Effector memory CD4-positive, alpha-beta T cell (primary cell): ENCODE results near the gene SLC28A1.

ENCODE experiments used
- DNase-seq, 3 donors: peaks; one replicate each; pipeline ENCODE4 v3.0.0-alpha.2; 2020
- H3K27ac ChIP-seq: 2 replicates; pipeline ENCODE4 v1.7.0; 2013; ENCODE audit warnings: mild to moderate bottlenecking, low read length, moderate library complexity; ENCODE audit not compliant: insufficient read depth, poor library complexity, severe bottlenecking
- H3K27me3 ChIP-seq: replicated peaks from 2 replicates; pipeline ENCODE4 v1.7.0; 2013; ENCODE audit warnings: mild to moderate bottlenecking, low read length; ENCODE audit not compliant: insufficient read depth, control insufficient read depth, poor library complexity, severe bottlenecking
- H3K36me3 ChIP-seq: 2 replicates; pipeline ENCODE4 v1.7.0; 2013; ENCODE audit warnings: mild to moderate bottlenecking, low read length, moderate library complexity; ENCODE audit not compliant: control insufficient read depth, insufficient read depth
- H3K4me1 ChIP-seq: 2 replicates; pipeline ENCODE4 v1.7.0; 2013; ENCODE audit warnings: low read length, mild to moderate bottlenecking; ENCODE audit not compliant: control insufficient read depth, insufficient read depth, poor library complexity, severe bottlenecking
- H3K4me3 ChIP-seq: 2 replicates; pipeline ENCODE4 v1.7.0; 2013; ENCODE audit warnings: low read length, low read depth, mild to moderate bottlenecking; ENCODE audit not compliant: insufficient read depth, poor library complexity, severe bottlenecking
- H3K9me3 ChIP-seq: 2 replicates; pipeline ENCODE4 v1.7.0; 2013; ENCODE audit warnings: mild to moderate bottlenecking, low read length, moderate library complexity; ENCODE audit not compliant: control insufficient read depth

SLC28A1 gene

DNA sequence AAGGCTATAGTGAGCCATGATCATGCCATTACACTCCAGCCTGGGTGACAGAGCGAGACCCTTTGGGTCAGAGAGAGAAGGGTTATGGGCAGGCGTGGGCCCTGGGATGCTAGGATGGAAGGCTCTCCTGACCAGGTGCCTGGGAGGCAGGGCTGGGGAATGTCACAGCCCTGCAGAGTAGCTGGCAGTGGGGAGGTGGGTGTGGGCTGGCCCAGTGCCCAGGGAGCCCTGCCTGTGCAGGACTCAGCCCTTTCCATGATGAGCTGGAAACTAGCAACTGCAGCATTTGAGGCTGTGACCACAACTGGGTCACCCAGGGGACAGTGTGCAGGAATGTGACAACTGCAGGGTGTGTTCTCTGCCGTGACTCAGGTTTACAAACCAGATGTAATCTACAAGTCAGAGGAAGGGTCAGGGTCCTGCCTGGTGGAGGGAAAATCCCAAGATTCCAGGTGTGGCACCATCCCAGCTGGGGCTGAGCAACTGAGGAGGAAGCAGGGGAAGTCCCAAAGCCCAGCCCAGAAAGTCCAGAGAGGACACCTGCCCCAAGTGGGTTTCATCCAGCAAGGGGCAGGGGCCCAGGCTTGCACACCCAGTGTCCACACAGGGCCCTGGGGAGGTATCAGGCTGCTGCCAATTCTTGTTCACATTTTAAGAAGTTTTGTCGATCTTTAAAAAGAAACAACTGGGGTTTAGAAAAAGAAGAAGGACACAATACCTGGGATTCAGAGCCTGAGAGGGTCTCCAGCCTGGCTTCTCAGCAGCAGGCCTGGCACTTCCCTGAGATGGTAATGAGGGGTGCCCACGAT is 45.5 kb downstream of the SLC28A1 start:
- Histone ChIP-seq H3K4me3 (no peak overlapping the region), H3K27me3 (no peaks in the 10 kb centered on the region), H3K36me3 (no peaks in the 10 kb centered on the region), H3K4me1 (no peaks in the 10 kb centered on the region), H3K27ac (no peak overlapping the region), H3K9me3 (no peaks in the 10 kb centered on the region)
- no peak for DNase-seq

DNA sequence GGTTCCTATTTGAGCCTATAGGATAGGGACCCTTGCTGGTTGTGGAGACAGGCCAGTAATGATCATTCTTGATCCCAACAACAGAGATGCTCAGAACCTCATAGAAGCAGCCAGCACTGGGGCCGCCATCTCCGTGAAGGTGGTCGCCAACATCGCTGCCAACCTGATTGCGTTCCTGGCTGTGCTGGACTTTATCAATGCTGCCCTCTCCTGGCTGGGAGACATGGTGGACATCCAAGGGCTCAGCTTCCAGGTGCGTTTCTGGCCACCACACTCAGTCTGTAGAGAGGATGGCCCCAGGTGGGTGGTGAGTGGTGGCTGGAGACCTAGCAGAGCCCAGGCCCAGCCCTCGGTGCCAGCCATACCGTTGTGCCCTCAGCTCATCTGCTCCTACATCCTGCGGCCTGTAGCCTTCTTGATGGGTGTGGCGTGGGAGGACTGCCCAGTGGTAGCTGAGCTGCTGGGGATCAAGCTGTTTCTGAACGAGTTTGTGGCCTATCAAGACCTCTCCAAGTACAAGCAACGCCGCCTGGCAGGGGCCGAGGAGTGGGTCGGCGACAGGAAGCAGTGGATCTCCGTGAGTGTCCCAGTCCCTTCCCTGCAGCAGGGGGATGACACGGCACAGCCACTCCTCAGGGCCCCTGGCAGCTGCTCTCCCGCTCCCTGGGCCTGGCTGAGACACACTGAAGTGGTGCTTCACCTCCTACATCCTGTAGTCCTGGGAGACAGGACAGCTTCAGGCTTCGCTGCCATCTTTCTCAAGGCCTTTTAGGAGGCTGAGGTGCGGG is 50.7 kb downstream of the SLC28A1 start:
- H3K4me3 ChIP-seq: no peak overlapping the region
- H3K9me3 ChIP-seq: no peaks in the 10 kb centered on the region
- no peaks in the 10 kb centered on the region for H3K4me1 ChIP-seq
- H3K27me3 ChIP-seq: no peaks in the 10 kb centered on the region
- no peak for DNase-seq
- no peak overlapping the region for H3K27ac ChIP-seq
- no peaks in the 10 kb centered on the region for H3K36me3 ChIP-seq

DNA sequence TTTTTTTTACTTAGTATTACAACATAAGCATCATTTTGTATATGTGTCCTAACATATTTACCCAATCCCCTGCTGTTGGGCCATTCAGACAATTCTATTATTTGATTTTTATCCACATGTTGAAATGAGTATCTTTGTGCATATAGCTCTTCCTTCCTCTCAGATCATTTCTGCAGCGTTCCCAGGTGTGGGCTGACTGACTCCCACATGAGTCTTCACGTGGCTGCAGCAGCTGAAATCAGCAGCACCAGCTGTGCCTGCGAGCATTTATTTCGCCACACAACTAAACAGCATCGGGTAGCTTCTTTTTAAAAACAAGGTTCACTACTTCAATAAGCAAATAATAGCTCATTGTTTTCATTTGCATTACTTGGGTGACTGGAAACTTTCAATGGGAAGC is 52.7 kb downstream of the SLC28A1 start:
- Histone ChIP-seq H3K4me3 (no peak overlapping the region), H3K4me1 (no peaks in the 10 kb centered on the region), H3K27ac (no peak overlapping the region), H3K27me3 (no peaks in the 10 kb centered on the region), H3K36me3 (no peaks in the 10 kb centered on the region), H3K9me3 (no peaks in the 10 kb centered on the region)
- DNase-seq: no peak

DNA sequence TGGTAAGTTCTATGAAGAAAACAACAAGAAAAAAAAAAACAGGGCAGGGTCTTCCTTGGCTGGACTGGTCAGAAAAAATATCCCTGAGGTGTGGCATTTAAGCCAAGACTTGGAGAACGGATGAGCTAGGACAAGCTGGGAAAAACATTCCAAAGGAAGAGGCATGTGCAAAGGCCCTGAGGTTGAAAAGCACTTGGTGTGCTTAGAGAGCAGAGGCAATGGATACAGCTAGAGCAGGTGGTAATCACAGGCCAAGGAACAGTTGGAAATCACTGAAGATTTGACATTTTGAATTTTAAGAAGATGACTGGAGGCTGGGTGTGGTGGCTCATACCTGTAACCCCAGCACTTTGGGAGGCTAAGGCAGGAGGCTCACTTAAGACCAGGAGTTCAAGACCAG is 54.3 kb downstream of the SLC28A1 start:
- no peak for DNase-seq
- no peaks in the 10 kb centered on the region for H3K36me3 ChIP-seq
- H3K4me3 ChIP-seq: no peak overlapping the region
- no peaks in the 10 kb centered on the region for H3K27me3 ChIP-seq
- H3K9me3 ChIP-seq: no peaks in the 10 kb centered on the region
- H3K4me1 ChIP-seq: no peaks in the 10 kb centered on the region
- H3K27ac ChIP-seq: no peak overlapping the region

DNA sequence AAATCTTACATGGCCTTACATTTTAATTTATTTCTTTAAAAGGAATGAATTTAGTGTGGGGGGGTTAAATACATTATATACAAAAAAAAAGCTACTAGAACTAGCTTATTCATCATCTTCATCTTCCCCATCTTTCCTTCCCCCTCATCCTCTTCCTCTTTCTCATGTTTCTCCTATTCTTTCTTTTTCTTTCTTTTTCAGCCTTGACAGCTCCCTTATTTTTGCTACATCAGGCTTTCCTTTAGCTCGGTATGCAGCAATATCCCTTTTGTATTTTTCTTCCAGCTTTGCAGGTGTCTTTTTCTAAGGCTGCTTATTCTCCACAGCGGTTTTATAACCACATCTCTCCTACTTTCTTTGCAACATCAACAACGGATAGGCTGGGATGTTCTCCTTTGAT is 55.9 kb downstream of the SLC28A1 start:
- Histone ChIP-seq H3K27ac (no peak overlapping the region), H3K36me3 (no peaks in the 10 kb centered on the region), H3K4me1 (no peaks in the 10 kb centered on the region), H3K27me3 (no peaks in the 10 kb centered on the region), H3K9me3 (no peaks in the 10 kb centered on the region), H3K4me3 (no peak overlapping the region)
- no peak for DNase-seq

DNA sequence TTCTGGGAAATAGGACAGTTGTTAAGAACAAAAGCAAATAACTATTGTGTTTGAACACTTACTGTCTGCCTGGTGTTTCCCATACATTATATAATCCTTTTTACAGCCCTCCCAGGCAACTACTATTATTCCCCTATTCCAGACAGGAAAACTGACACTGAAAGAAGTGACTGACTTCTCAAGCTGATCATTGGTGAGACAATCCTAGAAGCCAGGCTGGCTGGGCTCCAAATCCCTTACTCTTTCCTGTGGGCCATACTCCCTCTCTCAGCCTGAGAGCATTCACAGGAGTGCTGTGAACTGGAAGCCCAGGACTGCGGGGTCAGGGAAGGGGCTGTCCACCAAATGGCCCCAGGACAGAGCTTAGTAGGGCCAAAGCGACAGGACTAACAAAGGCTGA is 58.0 kb downstream of the SLC28A1 start:
- Histone ChIP-seq H3K27me3 (no peaks in the 10 kb centered on the region), H3K36me3 (no peaks in the 10 kb centered on the region), H3K4me1 (no peaks in the 10 kb centered on the region), H3K9me3 (no peaks in the 10 kb centered on the region), H3K27ac (no peak overlapping the region), H3K4me3 (no peak overlapping the region)
- no peak for DNase-seq

DNA sequence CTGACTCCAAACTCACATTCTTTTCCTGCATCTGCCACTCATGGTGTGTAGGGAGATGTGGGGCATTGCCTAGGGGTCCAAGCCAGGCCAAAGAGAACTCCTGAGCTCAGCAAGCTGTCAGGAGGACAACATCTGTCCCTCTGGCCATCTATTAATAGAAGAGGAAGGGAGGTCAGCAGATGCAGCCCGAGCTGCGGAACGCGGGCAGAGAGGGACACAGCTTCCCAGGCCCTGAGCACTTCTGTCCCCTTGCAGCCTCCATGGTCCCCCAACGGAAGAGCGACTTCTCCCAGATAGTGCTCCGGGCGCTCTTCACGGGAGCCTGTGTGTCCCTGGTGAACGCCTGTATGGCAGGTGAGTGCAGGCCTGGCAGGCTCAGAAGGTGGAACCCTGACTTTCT is 59.8 kb downstream of the SLC28A1 start:
- DNase-seq: no peak
- Histone ChIP-seq H3K9me3 (no peaks in the 10 kb centered on the region), H3K36me3 (no peaks in the 10 kb centered on the region), H3K4me1 (no peaks in the 10 kb centered on the region), H3K27ac (no peak overlapping the region), H3K27me3 (no peaks in the 10 kb centered on the region), H3K4me3 (no peak overlapping the region)

DNA sequence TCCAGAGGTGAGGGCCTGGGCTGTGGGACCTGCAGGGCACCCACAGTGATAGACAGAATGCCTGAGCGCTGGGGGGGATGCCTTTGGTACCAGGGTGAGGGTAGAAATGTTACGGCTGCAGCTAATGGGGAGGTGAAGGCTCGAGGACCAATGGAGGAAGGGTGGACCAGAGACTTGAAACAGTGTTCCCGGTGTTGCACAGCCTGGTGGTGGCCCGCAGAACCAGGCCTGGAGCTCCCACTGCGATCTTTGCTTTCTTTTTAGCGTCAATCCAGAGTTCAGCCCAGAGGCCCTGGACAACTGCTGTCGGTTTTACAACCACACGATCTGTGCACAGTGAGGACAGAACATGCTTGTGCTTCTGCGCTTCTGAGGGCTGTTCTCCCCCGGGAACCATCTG is 60.4 kb downstream of the SLC28A1 start:
- Histone ChIP-seq H3K27ac (no peak overlapping the region), H3K4me3 (no peak overlapping the region), H3K36me3 (no peaks in the 10 kb centered on the region), H3K4me1 (no peaks in the 10 kb centered on the region), H3K27me3 (no peaks in the 10 kb centered on the region), H3K9me3 (no peaks in the 10 kb centered on the region)
- no peak for DNase-seq

DNA sequence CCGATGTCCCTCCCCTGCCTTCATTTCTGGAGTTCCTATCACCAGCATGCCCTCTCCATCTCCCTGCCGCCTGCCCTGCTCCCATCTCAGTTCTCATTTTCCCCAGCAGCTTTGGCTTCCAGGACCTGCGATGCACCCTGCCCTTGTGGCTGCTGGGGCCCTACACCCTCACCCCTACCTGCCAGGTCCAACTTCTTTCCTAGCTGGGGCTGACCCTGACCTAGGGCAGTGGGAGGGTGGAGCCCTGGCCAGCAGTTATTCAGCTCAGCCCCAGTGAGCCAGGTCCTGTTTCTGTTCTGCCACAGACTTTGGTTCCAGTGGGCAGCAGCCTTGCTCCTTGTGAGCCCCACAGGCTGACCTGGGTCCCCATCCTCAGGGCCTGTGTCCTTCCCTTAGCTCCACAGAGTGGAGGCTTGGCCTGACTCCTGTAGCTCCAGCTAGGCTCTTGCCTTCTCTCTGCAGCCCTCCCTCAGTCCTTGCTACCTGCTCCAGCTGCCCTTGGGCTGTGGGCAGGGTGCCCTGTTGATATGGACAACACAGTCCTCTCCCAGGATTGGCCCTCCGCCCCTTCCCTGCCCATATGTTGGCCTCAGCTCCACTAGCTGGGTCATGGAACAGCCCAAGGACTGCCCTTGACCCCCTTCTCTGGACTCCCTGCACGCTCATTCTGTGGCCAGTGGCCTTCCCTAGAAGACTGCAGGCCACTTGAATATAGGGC is 62.5 kb downstream of the SLC28A1 start:
- H3K27ac ChIP-seq: no peak overlapping the region
- no peaks in the 10 kb centered on the region for H3K27me3 ChIP-seq
- H3K4me1 ChIP-seq: no peaks in the 10 kb centered on the region
- no peaks in the 10 kb centered on the region for H3K36me3 ChIP-seq
- H3K4me3 ChIP-seq: no peak overlapping the region
- DNase-seq: no peak
- H3K9me3 ChIP-seq: no peaks in the 10 kb centered on the region
